ENCODE measurements around the gene SLIT3.

Gene SLIT3

GRCh38 chr5:169300468-169301385, at the start of gene SLIT3:
Gene SLIT3 (minus strand): TSS chr5:169301139. CDS start chr5:169300709, 430 bp downstream.
- peak; percentile 36 for DNase-seq (ENCODE audit: low spot score)

GRCh38 chr5:169350016-169350415, 49.1 kb upstream of the SLIT3 start:
- DNase-seq (ENCODE audit: low spot score), result no peak

GRCh38 chr5:169347786-169348185, 46.8 kb upstream of the SLIT3 start:
- no peak for DNase-seq (ENCODE audit: low spot score)

- no peak for DNase-seq (ENCODE audit: low spot score)
These were observed 43.7 kb upstream of the SLIT3 start for GRCh38 chr5:169344629-169345028.

- DNase-seq (ENCODE audit: low spot score), result no peak
These were observed 42.8 kb upstream of the SLIT3 start for GRCh38 chr5:169343766-169344165.

- no peak for DNase-seq (ENCODE audit: low spot score)
These were observed 40.6 kb upstream of the SLIT3 start for GRCh38 chr5:169341556-169341955.

GRCh38 chr5:169339869-169340268, 38.9 kb upstream of the SLIT3 start:
- DNase-seq (ENCODE audit: low spot score), result no peak

- DNase-seq (ENCODE audit: low spot score), result no peak
These were observed 35.3 kb upstream of the SLIT3 start for GRCh38 chr5:169336242-169336641.

- no peak for DNase-seq (ENCODE audit: low spot score)
These were observed 34.9 kb upstream of the SLIT3 start for GRCh38 chr5:169335806-169336205.

- DNase-seq (ENCODE audit: low spot score), result no peak
These were observed 32.6 kb upstream of the SLIT3 start for GRCh38 chr5:169333518-169333917.

- DNase-seq (ENCODE audit: low spot score), result no peak
These were observed 30.4 kb upstream of the SLIT3 start for GRCh38 chr5:169331292-169331852.

GRCh38 chr5:169328401-169328800, 27.5 kb upstream of the SLIT3 start:
- no peak for DNase-seq (ENCODE audit: low spot score)

GRCh38 chr5:169325273-169325672, 24.3 kb upstream of the SLIT3 start:
- no peak for DNase-seq (ENCODE audit: low spot score)

GRCh38 chr5:169318556-169318955, 17.6 kb upstream of the SLIT3 start:
- DNase-seq (ENCODE audit: low spot score), result no peak

GRCh38 chr5:169307646-169308045, 6.7 kb upstream of the SLIT3 start:
- DNase-seq (ENCODE audit: low spot score), result no peak

GRCh38 chr5:169305366-169305765, 4.4 kb upstream of the SLIT3 start:
- no peak for DNase-seq (ENCODE audit: low spot score)

GRCh38 chr5:169304175-169304574, 3.2 kb upstream of the SLIT3 start:
- DNase-seq (ENCODE audit: low spot score), result no peak

GRCh38 chr5:169303119-169303515, 2.2 kb upstream of the SLIT3 start:
- DNase-seq (ENCODE audit: low spot score), result no peak

- peak; percentile 47 for DNase-seq (ENCODE audit: low spot score)
These were observed 1.7 kb upstream of the SLIT3 start for GRCh38 chr5:169302491-169303118.

GRCh38 chr5:169301986-169302385, 1.0 kb upstream of the SLIT3 start:
- DNase-seq (ENCODE audit: low spot score), result no peak

- DNase-seq (ENCODE audit: low spot score), result no peak
These were observed 521 bp upstream of the SLIT3 start for GRCh38 chr5:169301386-169301934.

- DNase-seq (ENCODE audit: low spot score), result no peak
These were observed 1.1 kb downstream of the SLIT3 start for GRCh38 chr5:169299663-169300467.
